Astrocyte (in vitro differentiated cells and primary cell): ENCODE results near the gene ITGAV. TPM values are rescaled to one million over a fixed set of nuclear protein-coding genes. Genes with fewer than 3 reads are reported as not detected.
"Not testable (repeated sequence)": the region's sequence is repeated elsewhere in the genome, so short reads cannot be mapped to it uniquely, and the experiment has no call there.

Experiments used
- DNase-seq: peaks from one replicate; pipeline ENCODE4 v3.0.0-alpha.2; 2010; ENCODE audit warnings: low read depth
- FAIRE-seq: peaks from 2 replicates; lab custom pipeline; 2011; peaks lifted over from hg19 to GRCh38; lab: Jason Lieb, UNC
- H2AFZ ChIP-seq: 2 replicates; pipeline ENCODE4 v1.6.0; 2012; ENCODE audit warnings: low read depth, low read length, inconsistent platforms
- H3K27ac ChIP-seq: 2 replicates; pipeline ENCODE4 v1.5.1; 2011; ENCODE audit warnings: low read depth, low read length, inconsistent platforms
- H3K27me3 ChIP-seq: 2 replicates; pipeline ENCODE4 v1.6.0; 2011; ENCODE audit warnings: low read length, inconsistent platforms; ENCODE audit not compliant: insufficient read depth
- H3K36me3 ChIP-seq: 2 replicates; pipeline ENCODE4 v1.5.1; 2011; ENCODE audit warnings: low read length, inconsistent platforms; ENCODE audit not compliant: insufficient read depth
- H3K4me1 ChIP-seq: 2 replicates; pipeline ENCODE4 v1.5.1; 2011; ENCODE audit warnings: low read length, inconsistent platforms; ENCODE audit not compliant: insufficient read depth
- H3K4me2 ChIP-seq: 2 replicates; pipeline ENCODE4 v1.6.0; 2012; ENCODE audit warnings: low read length, inconsistent platforms
- H3K4me3 ChIP-seq: 2 replicates; pipeline ENCODE4 v1.5.1; 2011; ENCODE audit warnings: low read depth, mild to moderate bottlenecking, low read length, inconsistent platforms; ENCODE audit not compliant: insufficient read depth
- H3K79me2 ChIP-seq: 2 replicates; pipeline ENCODE4 v1.6.0; 2012; ENCODE audit warnings: mild to moderate bottlenecking, low read length, inconsistent platforms; ENCODE audit not compliant: insufficient read depth
- H3K9ac ChIP-seq: 2 replicates; pipeline ENCODE4 v1.6.0; 2012; ENCODE audit warnings: mild to moderate bottlenecking, low read length, inconsistent platforms
- H3K9me3 ChIP-seq: 2 replicates; pipeline ENCODE4 v1.5.1; 2012; ENCODE audit warnings: low read depth, mild to moderate bottlenecking, low read length, inconsistent platforms; ENCODE audit not compliant: insufficient read depth
- H4K20me1 ChIP-seq: 2 replicates; pipeline ENCODE4 v1.6.0; 2012; ENCODE audit warnings: low read length, inconsistent platforms; ENCODE audit not compliant: insufficient read depth
- H3K27ac Mint-ChIP-seq: one replicate; pipeline ENCODE4 v1.8.0; 2021; ENCODE audit warnings: mild to moderate bottlenecking, mixed read lengths; ENCODE audit not compliant: unreplicated experiment
- H3K27me3 Mint-ChIP-seq: one replicate; pipeline ENCODE4 v1.8.0; 2021; ENCODE audit warnings: low read depth, mixed read lengths; ENCODE audit not compliant: unreplicated experiment
- H3K36me3 Mint-ChIP-seq: one replicate; pipeline ENCODE4 v1.8.0; 2021; ENCODE audit warnings: low read depth, mixed read lengths; ENCODE audit not compliant: unreplicated experiment
- H3K4me1 Mint-ChIP-seq: one replicate; pipeline ENCODE4 v1.8.0; 2021; ENCODE audit warnings: low read depth, mixed read lengths; ENCODE audit not compliant: unreplicated experiment
- H3K4me3 Mint-ChIP-seq: one replicate; pipeline ENCODE4 v1.8.0; 2021; ENCODE audit warnings: mild to moderate bottlenecking, moderate library complexity, mixed read lengths; ENCODE audit not compliant: unreplicated experiment
- H3K9me3 Mint-ChIP-seq: one replicate; pipeline ENCODE4 v1.8.0; 2021; ENCODE audit warnings: mild to moderate bottlenecking, mixed read lengths; ENCODE audit not compliant: unreplicated experiment
- EZH2 ChIP-seq: IDR thresholded peaks from 2 replicates; pipeline ENCODE4 v1.6.1; 2012; ENCODE audit warnings: mild to moderate bottlenecking, low read length, inconsistent platforms; ENCODE audit not compliant: insufficient read depth
- total RNA-seq: library from RNA; stranded (reverse); gene quantifications from 2 replicates; pipeline ENCODE4 v1.2.1, GENCODE V29; 2021
- TF ChIP-seq, protein P1 (sequence below): IDR thresholded peaks from 2 replicates; pipeline ENCODE4 v1.5.1; 2011; ENCODE audit warnings: low read depth, mild to moderate bottlenecking, inconsistent platforms, low read length, moderate library complexity; ENCODE audit not compliant: insufficient read depth

ITGAV gene
- total RNA-seq, 1 donor from 2014 or later: 661 TPM

DNA sequence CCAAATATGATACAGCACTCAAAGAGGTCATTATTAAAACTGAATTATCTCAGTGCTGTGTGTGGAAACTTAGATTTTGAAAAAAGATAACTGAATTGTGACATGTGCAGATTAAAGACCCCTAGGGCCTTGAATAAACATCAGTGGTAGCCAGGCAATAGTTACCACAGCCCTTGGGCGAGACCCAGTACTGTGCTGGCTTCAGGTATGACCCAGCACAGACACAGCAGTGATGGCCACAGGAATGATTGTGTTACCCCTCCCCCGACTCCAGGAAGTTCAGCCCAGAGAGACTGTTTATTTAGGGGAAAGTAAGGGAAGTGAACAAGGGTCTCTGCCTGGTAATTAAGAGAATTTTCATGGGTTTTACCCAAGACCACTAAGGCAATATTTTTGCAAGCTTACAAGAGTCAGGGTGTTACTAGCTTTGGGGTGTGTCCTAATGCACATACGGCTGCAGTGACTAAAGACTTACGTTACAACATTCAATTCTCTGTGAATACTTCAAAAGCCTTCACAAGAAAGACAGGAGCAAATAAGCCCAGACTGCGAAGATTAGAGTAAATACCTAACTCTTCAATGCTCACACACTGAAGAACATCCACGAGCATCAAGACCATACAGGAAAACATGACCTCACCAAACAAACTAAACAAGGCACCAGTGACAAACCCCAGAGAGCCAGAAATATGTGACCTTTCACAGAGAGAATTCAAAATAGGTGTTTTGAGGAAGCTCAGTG, 28.2 kb upstream of the ITGAV start:
- H3K4me1 Mint-ChIP-seq: peaks cover 27% of the 10 kb centered on the region
- no peaks in the 10 kb centered on the region for H3K27me3 ChIP-seq
- no peaks in the 10 kb centered on the region for H3K36me3 ChIP-seq
- H3K36me3 Mint-ChIP-seq: no peaks in the 10 kb centered on the region
- H3K9ac ChIP-seq: no peak overlapping the region
- no peaks in the 10 kb centered on the region for H3K79me2 ChIP-seq
- H3K4me3 ChIP-seq: no peak overlapping the region
- no peaks in the 10 kb centered on the region for H3K27me3 Mint-ChIP-seq
- H2AFZ ChIP-seq: no peak overlapping the region
- H3K27ac Mint-ChIP-seq: peak overlapping the region; percentile 84
- no peak for TF ChIP-seq EZH2
- TF ChIP-seq, protein P1, sequence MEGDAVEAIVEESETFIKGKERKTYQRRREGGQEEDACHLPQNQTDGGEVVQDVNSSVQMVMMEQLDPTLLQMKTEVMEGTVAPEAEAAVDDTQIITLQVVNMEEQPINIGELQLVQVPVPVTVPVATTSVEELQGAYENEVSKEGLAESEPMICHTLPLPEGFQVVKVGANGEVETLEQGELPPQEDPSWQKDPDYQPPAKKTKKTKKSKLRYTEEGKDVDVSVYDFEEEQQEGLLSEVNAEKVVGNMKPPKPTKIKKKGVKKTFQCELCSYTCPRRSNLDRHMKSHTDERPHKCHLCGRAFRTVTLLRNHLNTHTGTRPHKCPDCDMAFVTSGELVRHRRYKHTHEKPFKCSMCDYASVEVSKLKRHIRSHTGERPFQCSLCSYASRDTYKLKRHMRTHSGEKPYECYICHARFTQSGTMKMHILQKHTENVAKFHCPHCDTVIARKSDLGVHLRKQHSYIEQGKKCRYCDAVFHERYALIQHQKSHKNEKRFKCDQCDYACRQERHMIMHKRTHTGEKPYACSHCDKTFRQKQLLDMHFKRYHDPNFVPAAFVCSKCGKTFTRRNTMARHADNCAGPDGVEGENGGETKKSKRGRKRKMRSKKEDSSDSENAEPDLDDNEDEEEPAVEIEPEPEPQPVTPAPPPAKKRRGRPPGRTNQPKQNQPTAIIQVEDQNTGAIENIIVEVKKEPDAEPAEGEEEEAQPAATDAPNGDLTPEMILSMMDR: no peak
- DNase-seq: no peak
- H4K20me1 ChIP-seq: no peaks in the 10 kb centered on the region
- no peak overlapping the region for H3K4me2 ChIP-seq
- H3K9me3 Mint-ChIP-seq: peaks cover 10% of the 10 kb centered on the region
- no peak for FAIRE-seq
- H3K4me3 Mint-ChIP-seq: no peak overlapping the region
- H3K4me1 ChIP-seq: no peaks in the 10 kb centered on the region
- H3K9me3 ChIP-seq: no peaks in the 10 kb centered on the region
- no peak overlapping the region for H3K27ac ChIP-seq

GRCh38 chr2:186562209-186562578, 27.7 kb upstream of the ITGAV start:
- H3K27ac Mint-ChIP-seq: peak overlapping the region; percentile 84
- FAIRE-seq (no peak), DNase-seq (no peak)
- H3K36me3 Mint-ChIP-seq: no peaks in the 10 kb centered on the region
- H4K20me1 ChIP-seq: no peaks in the 10 kb centered on the region
- no peak overlapping the region for H3K9ac ChIP-seq
- TF ChIP-seq EZH2: no peak
- TF ChIP-seq, protein P1: no peak
- no peaks in the 10 kb centered on the region for H3K27me3 ChIP-seq
- peaks cover 10% of the 10 kb centered on the region for H3K9me3 Mint-ChIP-seq
- no peaks in the 10 kb centered on the region for H3K79me2 ChIP-seq
- H3K36me3 ChIP-seq: no peaks in the 10 kb centered on the region
- H3K4me1 Mint-ChIP-seq: peaks cover 27% of the 10 kb centered on the region
- H2AFZ ChIP-seq: no peak overlapping the region
- no peak overlapping the region for H3K27ac ChIP-seq
- H3K27me3 Mint-ChIP-seq: no peaks in the 10 kb centered on the region
- H3K4me3 ChIP-seq: no peak overlapping the region
- H3K9me3 ChIP-seq: no peaks in the 10 kb centered on the region
- no peaks in the 10 kb centered on the region for H3K4me1 ChIP-seq
- H3K4me3 Mint-ChIP-seq: no peak overlapping the region
- no peak overlapping the region for H3K4me2 ChIP-seq

- not testable (repeated sequence) for H3K4me3 ChIP-seq, FAIRE-seq
Observed at GRCh38 chr2:186568600-186568999, 21.3 kb upstream of the ITGAV start.

GRCh38 chr2:186569127-186569526, 20.7 kb upstream of the ITGAV start:
- not testable (repeated sequence) for H4K20me1 ChIP-seq, H3K4me3 Mint-ChIP-seq, H3K4me3 ChIP-seq, H3K4me2 ChIP-seq, H3K27ac Mint-ChIP-seq, H3K79me2 ChIP-seq, H3K27me3 Mint-ChIP-seq, DNase-seq, H3K9ac ChIP-seq, H2AFZ ChIP-seq, H3K9me3 ChIP-seq, H3K27me3 ChIP-seq, FAIRE-seq, H3K27ac ChIP-seq, H3K36me3 Mint-ChIP-seq, H3K9me3 Mint-ChIP-seq, H3K36me3 ChIP-seq
- peaks cover 13% of the 10 kb centered on the region for H3K4me1 ChIP-seq
- H3K4me1 Mint-ChIP-seq: peaks cover 18% of the 10 kb centered on the region

More at GRCh38 chr2:186568600-186568999, 21.3 kb upstream of the ITGAV start:
- H3K9me3 Mint-ChIP-seq, H3K36me3 ChIP-seq, DNase-seq, H3K36me3 Mint-ChIP-seq, H2AFZ ChIP-seq, H3K9me3 ChIP-seq, H3K4me2 ChIP-seq, H4K20me1 ChIP-seq, H3K27ac ChIP-seq, H3K27me3 Mint-ChIP-seq, H3K79me2 ChIP-seq, H3K9ac ChIP-seq, H3K27me3 ChIP-seq, H3K4me3 Mint-ChIP-seq, H3K27ac Mint-ChIP-seq: not testable (repeated sequence)
- peaks cover 13% of the 10 kb centered on the region for H3K4me1 ChIP-seq
- H3K4me1 Mint-ChIP-seq: peaks cover 18% of the 10 kb centered on the region
